Activated T-cell treated with anti-CD3 and anti-CD28 coated beads, Interleukin-2, amount 50 U/mL, for 72 hours (primary cell): Measurements from ENCODE around the gene LRRC47. TPM values are rescaled to one million over a fixed set of nuclear protein-coding genes. Genes with fewer than 3 reads are reported as not detected.
A peak's percentile ranks its signal among the peaks of the same experiment; 100 is the strongest.
"Not testable (repeated sequence)": the region's sequence is repeated elsewhere in the genome, so short reads cannot be mapped to it uniquely, and the experiment has no call there.

Experiments
- ATAC-seq, 2 donors: fragments of 150-1000 bp; cut with Tn5 transposase; replicated peaks in 1 of 2; 2 replicates each; pipeline ENCODE4 v1.10.0; 2021; ENCODE audit warnings: moderate library complexity in 2 of 2, mild to moderate bottlenecking in 1 of 2
- DNase-seq, 2 donors: peaks; one replicate each; pipeline ENCODE4 v3.0.0; 2021 to 2022; ENCODE audit warnings: mixed read lengths in 1 of 2
- H3K27ac Mint-ChIP-seq: one replicate; pipeline ENCODE4 v1.8.0; 2022; ENCODE audit warnings: mild to moderate bottlenecking, moderate library complexity, mixed read lengths
- H3K27me3 Mint-ChIP-seq: one replicate; pipeline ENCODE4 v1.8.0; 2022; ENCODE audit warnings: low read depth, mixed read lengths
- H3K36me3 Mint-ChIP-seq, 2 donors: one replicate each; pipeline ENCODE4 v1.8.0; 2022; ENCODE audit warnings: mixed read lengths in 2 of 2, mild to moderate bottlenecking in 1 of 2; ENCODE audit not compliant: insufficient read depth in 2 of 2
- H3K4me1 Mint-ChIP-seq: one replicate; pipeline ENCODE4 v1.8.0; 2022; ENCODE audit warnings: low read depth, mixed read lengths
- H3K4me3 Mint-ChIP-seq, 2 donors: one replicate each; pipeline ENCODE4 v1.8.0; 2022; ENCODE audit warnings: mild to moderate bottlenecking in 2 of 2, mixed read lengths in 2 of 2, moderate library complexity in 2 of 2
- H3K9me3 Mint-ChIP-seq, 2 donors: one replicate each; pipeline ENCODE4 v1.8.0; 2022; ENCODE audit warnings: mixed read lengths in 2 of 2
- total RNA-seq, 2 donors: library from RNA; stranded (reverse); gene quantifications; one replicate each; pipeline ENCODE4 v1.2.3, GENCODE V29; 2022

Gene LRRC47
- total RNA-seq, 2 donors from 2014 or later = 37.7 to 48.7 TPM

DNA sequence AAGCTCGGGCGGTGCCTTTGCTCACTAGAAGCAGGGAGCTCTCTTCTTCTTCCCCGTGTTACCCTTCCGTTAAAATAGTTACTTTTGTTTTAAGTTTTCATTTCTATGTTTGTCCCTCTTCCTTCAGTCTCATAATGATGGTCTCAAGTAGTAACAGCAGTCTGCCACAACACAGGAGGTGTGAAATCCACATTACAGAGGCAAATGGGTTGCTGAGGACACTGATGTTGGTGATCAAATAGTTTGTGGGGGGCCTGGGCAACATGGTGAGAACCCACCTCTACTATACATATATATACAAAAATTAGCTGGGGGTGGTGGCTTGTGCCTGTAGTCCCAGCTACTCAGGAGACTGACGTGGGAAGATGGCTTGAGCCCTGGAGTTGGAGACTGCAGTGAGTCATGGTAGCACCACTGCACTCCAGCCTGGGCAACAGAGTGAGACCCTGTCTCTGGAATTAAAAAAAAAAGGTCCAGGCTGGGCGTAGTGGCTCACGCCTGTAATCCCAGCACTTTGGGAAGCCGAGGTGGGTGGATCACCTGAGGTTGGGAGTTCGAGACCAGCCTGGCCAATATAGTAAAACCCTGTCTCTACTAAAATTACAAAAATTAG, 14.0 kb upstream of the LRRC47 start:
- not testable (repeated sequence) for ATAC-seq, H3K4me1 Mint-ChIP-seq, H3K27ac Mint-ChIP-seq, DNase-seq, H3K27me3 Mint-ChIP-seq, H3K9me3 Mint-ChIP-seq, H3K36me3 Mint-ChIP-seq
- peak overlapping the region in 1 of 2 donors; percentile 30 for H3K4me3 Mint-ChIP-seq

DNA sequence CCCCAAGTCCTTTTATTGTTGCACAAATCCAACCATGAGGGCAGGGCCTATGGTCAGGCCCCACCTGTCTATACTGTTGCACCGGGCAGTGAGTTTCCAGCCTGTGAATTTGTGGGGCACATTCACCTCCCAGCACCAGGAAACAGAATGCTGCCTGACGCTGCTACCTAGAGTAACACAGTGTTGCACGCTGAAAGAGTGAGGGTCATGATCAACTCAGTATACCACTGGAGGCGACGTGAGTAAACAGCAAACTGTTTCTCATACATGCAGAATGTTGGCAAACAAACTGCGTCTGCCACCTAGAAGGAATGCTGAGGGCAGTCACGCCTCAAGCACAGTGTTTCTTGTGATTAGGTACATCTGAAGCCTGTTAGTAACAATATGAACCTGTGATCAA, 13.4 kb upstream of the LRRC47 start:
- H3K36me3 Mint-ChIP-seq = peaks cover 2% of the 10 kb centered on the region in 2 donors
- DNase-seq = no peak
- H3K27ac Mint-ChIP-seq = no peak overlapping the region
- H3K27me3 Mint-ChIP-seq = peaks cover 14% of the 10 kb centered on the region
- no peak for ATAC-seq
- H3K4me1 Mint-ChIP-seq = no peaks in the 10 kb centered on the region
- no peak overlapping the region for H3K4me3 Mint-ChIP-seq
- H3K9me3 Mint-ChIP-seq = peaks cover 0 to 2% of the 10 kb centered on the region in 2 donors

DNA sequence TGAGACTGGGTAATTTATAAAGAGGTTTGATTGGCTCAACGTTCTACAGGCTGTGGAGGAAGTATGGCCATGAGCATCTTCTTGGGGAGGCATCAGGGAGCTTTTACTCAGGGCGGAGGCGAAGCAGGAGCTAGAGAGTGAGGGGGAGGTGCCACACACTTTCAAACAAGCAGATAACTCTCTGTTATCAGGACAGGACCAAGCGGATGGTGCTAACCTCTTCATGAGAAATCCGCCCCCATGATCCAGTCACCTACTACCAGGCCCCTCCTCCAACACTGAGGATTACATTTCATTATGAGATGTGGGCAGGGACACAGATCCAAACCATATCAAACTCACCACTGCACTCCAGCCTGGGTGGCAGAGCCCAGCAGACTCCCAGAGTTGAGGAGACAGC, 11.5 kb upstream of the LRRC47 start:
- Mint-ChIP-seq H3K4me1 (no peaks in the 10 kb centered on the region), H3K27me3 (peaks cover 25% of the 10 kb centered on the region), H3K9me3 (peaks cover 0 to 2% of the 10 kb centered on the region in 2 donors), H3K4me3 (no peak overlapping the region), H3K36me3 (peaks cover 2% of the 10 kb centered on the region in 2 donors), H3K27ac (no peak overlapping the region)
- no peak for DNase-seq
- no peak for ATAC-seq

- H3K36me3 Mint-ChIP-seq = peaks cover 2 to 5% of the 10 kb centered on the region in 2 donors
- no peak overlapping the region for H3K27ac Mint-ChIP-seq
- DNase-seq (no peak), ATAC-seq (no peak)
- H3K4me1 Mint-ChIP-seq = peaks cover 13% of the 10 kb centered on the region
- H3K4me3 Mint-ChIP-seq = peak overlapping the region in 1 of 2 donors; percentile 18
- H3K27me3 Mint-ChIP-seq = peaks cover 46% of the 10 kb centered on the region
- H3K9me3 Mint-ChIP-seq = peaks cover 1 to 2% of the 10 kb centered on the region in 2 donors
Observed at GRCh38 chr1:3805038-3805437, 8.7 kb upstream of the LRRC47 start.

DNA sequence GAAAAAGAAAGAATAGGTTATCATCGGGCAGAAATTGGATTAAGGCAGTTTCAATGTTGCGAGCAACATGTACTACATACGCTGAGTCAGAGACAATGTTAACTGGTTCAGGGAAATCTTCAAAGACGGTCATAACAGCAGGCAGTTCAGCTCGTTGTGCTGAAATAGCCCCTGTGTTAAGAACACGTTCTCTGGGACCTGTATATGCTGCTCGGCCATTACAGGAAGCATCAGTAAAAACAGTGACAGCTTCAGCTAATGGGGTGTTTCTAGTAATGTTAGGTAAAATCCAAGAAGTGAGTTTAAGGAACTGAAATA, 8.3 kb upstream of the LRRC47 start:
- Mint-ChIP-seq H3K4me1 (peaks cover 13% of the 10 kb centered on the region), H3K27me3 (peaks cover 46% of the 10 kb centered on the region), H3K4me3 (peak overlapping the region in 1 of 2 donors; percentile 37)
- not testable (repeated sequence) for DNase-seq, ATAC-seq, H3K9me3 Mint-ChIP-seq, H3K36me3 Mint-ChIP-seq, H3K27ac Mint-ChIP-seq

GRCh38 chr1:3803905-3804626, 7.8 kb upstream of the LRRC47 start:
- Mint-ChIP-seq H3K4me1 (peaks cover 13% of the 10 kb centered on the region), H3K9me3 (peaks cover 1 to 2% of the 10 kb centered on the region in 2 donors), H3K36me3 (peaks cover 4 to 5% of the 10 kb centered on the region in 2 donors), H3K27me3 (peaks cover 46% of the 10 kb centered on the region), H3K27ac (peak overlapping the region; percentile 47), H3K4me3 (peak overlapping the region in 1 of 2 donors; percentile 37)
- DNase-seq = no peak
- ATAC-seq = no peak

DNA sequence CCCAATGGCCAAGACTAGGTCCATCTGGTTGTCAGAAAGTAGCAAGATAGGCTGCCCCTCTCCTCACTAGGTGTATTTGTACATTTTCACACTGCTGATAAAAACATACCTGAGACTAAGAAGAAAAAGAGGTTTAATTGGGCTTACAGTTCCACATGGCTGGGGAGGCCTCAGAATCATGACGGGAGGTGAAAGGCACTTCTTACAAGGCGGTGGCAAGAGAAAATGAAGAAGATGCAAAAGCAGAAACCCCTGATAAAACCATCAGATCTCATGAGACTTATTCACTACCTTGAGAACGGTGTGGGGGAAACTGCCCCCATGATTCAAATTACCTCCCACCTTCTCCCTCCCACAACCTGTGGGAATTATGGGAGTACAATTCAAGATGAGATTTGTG, 4.5 kb upstream of the LRRC47 start:
- ATAC-seq, H3K36me3 Mint-ChIP-seq, H3K9me3 Mint-ChIP-seq: not testable (repeated sequence)
- H3K27me3 Mint-ChIP-seq = peaks cover 43% of the 10 kb centered on the region
- H3K4me3 Mint-ChIP-seq = peak overlapping the region in 1 of 2 donors; percentile 2
- peak in 1 of 2 donors; percentile 17 for DNase-seq
- peak overlapping the region; percentile 40 for H3K27ac Mint-ChIP-seq
- H3K4me1 Mint-ChIP-seq = peaks cover 24% of the 10 kb centered on the region

DNA sequence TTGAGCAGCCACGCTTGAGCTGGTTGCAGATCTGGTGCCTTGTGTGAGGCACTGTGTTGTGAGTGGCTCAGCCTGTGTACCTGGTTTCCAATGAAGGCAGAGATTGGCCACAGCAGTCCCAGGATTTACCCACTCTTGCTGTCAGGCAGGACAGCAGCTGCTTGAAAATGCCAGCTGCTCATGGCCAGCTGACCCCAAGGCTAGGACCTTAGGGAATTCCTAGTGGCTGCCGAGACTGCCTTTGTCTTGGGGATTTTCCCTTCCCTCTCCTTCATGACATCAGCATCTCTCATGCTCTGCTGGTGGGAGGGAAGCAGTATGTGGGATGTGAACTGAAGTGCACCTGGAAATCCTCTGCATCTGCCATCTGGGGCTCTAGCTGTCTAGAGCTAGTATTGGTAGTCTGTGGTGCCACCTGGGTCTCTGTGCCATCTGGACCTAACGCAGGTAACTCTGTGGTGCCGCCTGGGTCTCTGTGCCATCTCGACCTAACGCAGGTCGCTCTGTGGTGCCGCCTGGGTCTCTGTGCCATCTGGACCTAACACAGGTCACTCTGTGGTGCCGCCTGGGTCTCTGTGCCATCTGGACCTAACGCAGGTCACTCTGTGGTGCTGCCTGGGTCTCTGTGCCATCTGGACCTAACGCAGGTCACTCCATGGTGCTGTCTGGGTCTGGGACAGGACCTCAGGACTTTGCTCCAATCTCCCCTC, 3.8 kb upstream of the LRRC47 start:
- peaks cover 3 to 5% of the 10 kb centered on the region in 2 donors for H3K36me3 Mint-ChIP-seq
- ATAC-seq (no peak), DNase-seq (no peak)
- peaks cover 28% of the 10 kb centered on the region for H3K4me1 Mint-ChIP-seq
- no peak overlapping the region for H3K27ac Mint-ChIP-seq
- no peak overlapping the region for H3K4me3 Mint-ChIP-seq
- H3K9me3 Mint-ChIP-seq = peaks cover 0 to 1% of the 10 kb centered on the region in 2 donors
- peaks cover 37% of the 10 kb centered on the region for H3K27me3 Mint-ChIP-seq

- H3K27ac Mint-ChIP-seq = peak overlapping the region; percentile 1
- peaks cover 3 to 6% of the 10 kb centered on the region in 2 donors for H3K36me3 Mint-ChIP-seq
- H3K4me3 Mint-ChIP-seq = peak overlapping the region; percentile 84 to 88
- ATAC-seq (peak; percentile 18), DNase-seq (no peak)
- peaks cover 0 to 1% of the 10 kb centered on the region in 2 donors for H3K9me3 Mint-ChIP-seq
- H3K27me3 Mint-ChIP-seq = peaks cover 2% of the 10 kb centered on the region
- H3K4me1 Mint-ChIP-seq = peaks cover 40% of the 10 kb centered on the region
Observed at GRCh38 chr1:3795453-3796214, 664 bp downstream of the LRRC47 start.

- Mint-ChIP-seq H3K27ac (no peak overlapping the region), H3K4me1 (peaks cover 36% of the 10 kb centered on the region), H3K4me3 (no peak overlapping the region), H3K9me3 (no peaks in the 10 kb centered on the region), H3K36me3 (peaks cover 3 to 4% of the 10 kb centered on the region in 2 donors), H3K27me3 (no peaks in the 10 kb centered on the region)
- DNase-seq = no peak
- no peak for ATAC-seq
Observed at GRCh38 chr1:3790952-3791351, 5.3 kb downstream of the LRRC47 start.

DNA sequence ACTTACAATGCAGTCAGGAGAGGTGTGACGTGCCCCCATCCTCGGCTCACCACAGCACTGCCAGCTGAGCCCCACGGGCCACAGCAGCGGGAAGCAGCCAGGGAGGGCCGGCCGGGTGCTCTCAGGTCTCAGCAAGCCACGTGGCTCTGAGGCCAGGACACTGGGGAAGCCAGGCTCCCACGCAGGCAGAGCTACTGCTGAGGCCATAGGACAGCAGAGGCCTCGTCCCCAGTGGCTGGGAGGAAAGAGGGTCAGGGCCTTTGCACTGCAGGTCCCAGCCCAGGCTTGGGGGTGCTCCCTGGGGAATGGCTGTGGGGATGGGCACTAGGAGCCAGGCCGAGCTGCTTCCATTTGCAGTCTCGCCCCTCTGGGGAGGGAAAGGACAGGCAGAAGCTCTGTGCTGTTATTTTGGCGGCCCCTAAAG, 5.8 kb downstream of the LRRC47 start:
- ATAC-seq (no peak), DNase-seq (no peak)
- Mint-ChIP-seq H3K36me3 (peaks cover 3 to 4% of the 10 kb centered on the region in 2 donors), H3K27me3 (no peaks in the 10 kb centered on the region), H3K9me3 (no peaks in the 10 kb centered on the region), H3K27ac (no peak overlapping the region), H3K4me1 (peaks cover 36% of the 10 kb centered on the region), H3K4me3 (no peak overlapping the region)

DNA sequence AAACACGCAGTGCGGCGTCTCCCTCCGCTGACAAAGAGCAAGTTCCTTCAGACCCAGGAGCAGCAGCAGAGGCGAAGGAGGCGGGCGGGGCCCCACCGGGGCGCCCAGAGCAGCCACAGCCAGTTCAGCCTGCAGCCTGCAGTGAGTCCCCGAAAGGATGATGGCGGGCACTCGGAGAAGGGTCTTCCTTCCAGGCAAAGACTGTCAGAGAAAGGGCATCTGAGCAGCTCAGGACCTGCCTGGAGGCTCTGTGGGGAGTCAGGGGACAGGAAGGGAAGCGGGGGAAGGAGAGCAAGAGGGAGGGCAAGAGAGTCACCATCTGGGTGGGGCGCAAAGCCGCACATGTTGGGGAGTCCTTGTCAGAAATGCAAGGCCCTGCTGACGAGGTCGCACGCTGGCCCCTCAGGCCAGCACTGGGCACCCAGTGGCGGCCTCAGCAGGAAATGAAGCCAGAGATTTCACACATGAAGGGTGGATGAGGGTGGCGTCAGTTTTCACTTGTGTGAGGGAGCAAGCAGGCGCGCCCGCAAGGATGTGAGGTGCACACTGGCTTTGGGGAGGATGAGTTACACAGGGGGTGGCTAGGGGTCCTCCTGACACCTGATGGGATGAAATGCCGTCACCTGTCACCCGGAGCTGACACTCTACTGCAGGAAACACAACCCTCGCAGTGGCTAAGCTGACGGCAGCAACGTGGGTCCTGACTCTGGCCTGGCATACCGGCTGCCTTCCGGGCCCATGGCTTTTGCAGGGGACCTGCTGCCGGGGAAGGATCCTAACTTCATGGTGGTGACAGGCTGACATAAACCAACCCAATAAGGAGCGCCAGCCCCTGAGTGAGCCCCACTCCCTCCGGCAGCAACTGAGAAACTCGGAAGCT, 6.6 kb downstream of the LRRC47 start:
- ATAC-seq (no peak), DNase-seq (no peak)
- Mint-ChIP-seq H3K4me3 (no peak overlapping the region), H3K36me3 (peaks cover 3 to 4% of the 10 kb centered on the region in 2 donors), H3K9me3 (no peaks in the 10 kb centered on the region), H3K27ac (no peak overlapping the region), H3K4me1 (peaks cover 27% of the 10 kb centered on the region), H3K27me3 (no peaks in the 10 kb centered on the region)
